HG02678 (cell line): Measurements from ENCODE around the gene DCUN1D2.

Source experiments
- ATAC-seq: cut with Tn5 transposase; IDR thresholded peaks from one replicate; pipeline ENCODE4 v1.9.1; 2021; ENCODE audit warnings: mild to moderate bottlenecking, moderate library complexity; ENCODE audit not compliant: unreplicated experiment

DCUN1D2 gene

GRCh38 chr13:113520571-113520970 is 30.1 kb upstream of the DCUN1D2 start:
- no peak for ATAC-seq

- ATAC-seq: no peak
These were observed 29.0 kb upstream of the DCUN1D2 start for GRCh38 chr13:113519556-113519955.

DNA sequence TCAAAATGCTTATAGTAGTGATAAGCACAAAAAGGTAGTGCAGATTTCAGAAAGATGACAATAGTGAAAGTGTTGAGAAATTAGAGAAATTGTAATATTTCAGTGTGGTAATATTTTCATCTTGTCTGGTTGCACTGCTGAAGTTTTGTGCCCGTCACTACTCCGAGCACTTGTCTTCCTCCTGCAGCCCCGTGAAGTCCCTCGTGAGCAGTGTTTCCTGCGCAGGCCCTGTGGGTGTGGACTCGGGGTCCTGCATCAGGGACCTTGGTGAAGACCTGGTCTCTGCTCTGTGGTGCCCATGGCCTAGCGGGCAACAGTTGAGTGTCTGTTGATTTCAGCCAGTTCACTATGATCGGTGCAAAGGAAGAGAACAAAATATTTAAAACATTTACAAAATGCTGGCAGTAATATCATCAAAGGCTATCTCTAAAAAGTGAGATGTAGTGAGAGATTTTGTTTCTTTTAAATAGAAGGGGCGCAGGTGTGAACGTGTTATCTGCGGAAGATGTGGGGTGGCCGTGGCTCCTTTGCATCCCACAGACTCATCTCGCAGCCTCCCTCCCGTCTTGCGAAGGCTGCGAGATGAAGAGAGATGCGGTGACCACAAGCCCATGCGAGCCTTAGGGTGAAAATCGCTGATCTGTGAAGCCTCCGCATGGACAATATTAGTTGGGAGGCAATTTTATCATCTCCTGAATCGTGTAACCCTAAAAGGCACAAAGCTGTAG is 27.7 kb upstream of the DCUN1D2 start:
- no peak for ATAC-seq

- no peak for ATAC-seq
These were observed 24.3 kb upstream of the DCUN1D2 start for GRCh38 chr13:113514847-113515246.

DNA sequence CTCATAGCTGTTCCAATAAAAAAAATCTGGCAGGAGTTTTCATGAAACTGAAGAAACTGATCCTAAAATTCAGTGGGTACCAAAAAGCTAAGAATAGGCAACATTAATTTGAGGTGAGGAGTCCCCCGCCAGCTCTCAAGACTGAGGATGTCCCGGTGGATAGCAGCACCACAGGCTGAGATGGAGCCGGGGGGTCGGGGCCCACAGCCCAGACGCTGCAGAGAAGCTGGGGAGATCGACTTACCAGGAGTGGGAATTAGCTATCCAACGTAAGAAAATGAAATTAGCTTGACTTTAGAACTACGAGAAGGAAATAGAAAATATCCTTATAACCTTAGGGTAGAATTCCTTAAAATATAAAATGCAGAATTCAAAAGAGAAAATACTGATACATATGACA is 23.2 kb upstream of the DCUN1D2 start:
- ATAC-seq: no peak

GRCh38 chr13:113511361-113511760 is 20.9 kb upstream of the DCUN1D2 start:
- no peak for ATAC-seq

GRCh38 chr13:113510871-113511270 is 20.4 kb upstream of the DCUN1D2 start:
- no peak for ATAC-seq

DNA sequence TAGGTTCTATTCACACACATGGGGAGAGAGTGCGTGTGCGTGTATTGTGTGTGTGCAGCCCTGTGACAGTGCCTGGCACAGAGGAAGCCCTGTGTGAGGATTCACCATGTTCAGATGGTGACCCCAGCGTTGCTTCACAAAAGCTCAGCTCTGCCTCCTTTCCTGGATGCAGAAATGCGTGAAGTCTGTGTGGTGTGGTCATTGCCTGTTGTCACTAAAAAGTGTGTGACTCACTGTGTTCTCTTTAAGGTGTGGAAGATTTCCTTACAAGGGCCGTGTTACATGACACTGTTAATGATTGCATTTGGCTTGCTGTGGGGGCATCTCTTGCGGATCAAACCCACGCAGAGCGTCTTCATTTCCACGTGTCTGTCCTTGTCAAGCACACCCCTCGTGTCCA is 19.5 kb upstream of the DCUN1D2 start:
- no peak for ATAC-seq

GRCh38 chr13:113508521-113509254 is 18.2 kb upstream of the DCUN1D2 start:
- ATAC-seq: no peak

DNA sequence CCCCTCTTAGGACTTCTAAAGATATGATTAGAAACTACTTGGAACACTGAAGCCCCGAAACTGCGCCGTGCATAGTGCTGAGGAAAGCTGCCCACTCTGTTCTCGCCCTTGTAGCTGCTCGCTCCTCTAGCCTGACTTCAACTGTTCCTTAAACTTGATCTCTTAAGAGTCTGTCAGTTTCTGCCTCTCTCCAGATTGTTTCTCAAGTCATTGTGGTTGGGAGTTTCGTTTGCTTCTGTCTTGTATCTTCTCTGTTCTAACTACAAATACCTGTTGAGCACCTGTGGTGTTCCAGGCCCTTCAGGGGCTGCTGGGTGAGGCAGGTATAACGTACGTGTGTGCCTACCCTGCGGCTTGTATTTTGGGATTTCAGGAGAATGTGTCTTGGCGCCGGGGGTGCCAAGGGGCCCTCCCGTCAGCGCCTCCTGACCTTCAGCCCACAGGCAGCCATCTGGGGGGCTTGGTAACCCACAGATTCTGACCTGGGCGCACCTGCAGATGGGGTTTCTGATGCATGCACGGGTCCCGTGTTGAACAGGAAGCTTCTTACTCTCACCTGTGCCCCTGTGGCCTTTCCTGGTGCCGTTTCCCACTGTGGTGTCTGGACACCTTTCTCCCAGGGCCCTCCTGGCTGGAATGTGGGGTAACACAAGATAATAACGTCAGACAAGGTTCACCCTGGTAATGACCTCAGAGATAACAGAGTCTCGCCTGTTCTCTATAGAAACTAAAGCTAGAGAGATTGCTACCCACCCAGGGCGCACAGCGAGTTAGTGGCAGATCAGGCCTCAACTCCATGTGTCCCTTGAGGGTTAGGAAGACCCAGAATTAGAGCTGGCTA is 17.2 kb upstream of the DCUN1D2 start:
- ATAC-seq: no peak

- ATAC-seq: no peak
These were observed 16.4 kb upstream of the DCUN1D2 start for GRCh38 chr13:113506871-113507388.

- no peak for ATAC-seq
These were observed 15.6 kb upstream of the DCUN1D2 start for GRCh38 chr13:113506025-113506685.

DNA sequence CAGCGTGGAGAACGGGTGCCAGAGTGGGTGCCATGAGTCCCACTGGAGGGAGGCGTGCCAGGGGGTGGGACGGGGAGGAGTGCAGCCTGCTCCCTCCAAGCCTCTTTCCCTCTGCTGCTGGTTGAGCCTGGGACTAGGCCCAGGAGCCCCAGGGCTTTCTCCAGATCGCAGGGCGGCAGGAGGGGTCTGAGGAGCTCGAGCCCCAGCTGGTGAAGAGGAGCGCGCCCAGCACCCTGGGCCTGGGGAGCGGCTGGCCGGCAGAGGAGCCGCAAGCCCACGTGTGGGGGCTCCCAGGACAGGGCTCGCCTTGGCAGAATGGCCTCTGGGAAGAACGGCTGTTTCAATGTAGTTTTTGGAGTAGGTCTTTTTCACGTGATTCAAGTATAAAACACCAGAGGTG is 12.2 kb upstream of the DCUN1D2 start:
- no peak for ATAC-seq

DNA sequence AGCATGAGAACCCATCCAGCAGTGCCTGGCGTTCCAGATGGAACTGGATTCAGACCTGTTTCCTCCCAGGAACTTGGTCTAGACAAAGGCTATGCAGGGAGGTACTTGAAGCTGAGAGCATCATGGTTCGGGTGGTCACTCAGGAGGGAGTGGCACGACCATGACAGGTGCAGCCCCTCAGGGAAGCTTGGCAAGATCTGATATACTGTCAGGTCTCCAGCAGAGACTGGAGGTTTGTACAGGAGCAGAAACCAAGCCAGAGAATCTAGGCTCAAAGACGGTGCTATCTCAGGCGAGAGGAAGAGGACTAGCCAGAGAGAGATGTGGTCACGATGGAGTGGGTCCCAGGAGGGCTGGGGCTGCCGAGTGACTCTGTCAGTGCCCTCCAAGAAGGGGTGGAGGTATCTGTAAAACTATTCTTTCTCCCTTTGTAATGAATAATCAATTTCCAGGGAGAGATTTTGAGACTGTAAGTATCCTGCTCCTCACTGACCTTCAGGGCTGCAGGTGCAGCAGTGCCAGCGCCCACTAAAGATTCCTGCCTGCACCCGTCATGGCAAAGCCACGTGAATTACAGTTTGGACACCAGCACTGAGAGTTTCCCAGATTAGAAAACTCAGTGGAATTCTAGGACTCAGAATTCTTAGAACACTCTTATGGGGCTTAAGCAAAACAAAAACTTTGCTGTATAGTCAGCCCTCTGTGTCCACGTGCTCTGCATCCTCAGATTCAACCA is 10.2 kb upstream of the DCUN1D2 start:
- no peak for ATAC-seq

- ATAC-seq: no peak
These were observed 9.4 kb upstream of the DCUN1D2 start for GRCh38 chr13:113499936-113500335.

DNA sequence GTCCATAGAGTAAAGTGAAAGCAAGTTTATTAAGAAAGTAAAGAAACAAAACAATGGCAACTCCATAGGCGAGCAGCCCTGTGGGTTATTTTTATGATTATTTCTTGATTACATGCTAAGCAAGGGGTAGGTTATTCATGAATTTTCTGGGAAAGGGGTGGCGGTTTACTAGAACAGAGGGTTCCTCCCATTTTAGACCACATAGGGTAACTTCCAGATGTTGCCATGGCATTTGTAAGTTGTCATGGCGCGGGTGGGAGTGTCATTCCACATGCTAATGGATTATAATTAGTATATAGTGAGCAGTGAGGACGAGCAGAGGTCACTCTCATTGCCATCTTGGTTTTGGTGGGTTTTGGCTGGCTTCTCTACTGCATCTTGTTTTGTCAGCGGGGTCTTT is 8.4 kb upstream of the DCUN1D2 start:
- no peak for ATAC-seq

GRCh38 chr13:113497217-113497616 is 6.7 kb upstream of the DCUN1D2 start:
- no peak for ATAC-seq

GRCh38 chr13:113495494-113496210 is 5.1 kb upstream of the DCUN1D2 start:
- ATAC-seq: no peak

- no peak for ATAC-seq
These were observed 2.9 kb upstream of the DCUN1D2 start for GRCh38 chr13:113493315-113493951.
